ENCODE results near the gene NEB. TPM values are rescaled to one million over a fixed set of nuclear protein-coding genes. Genes with fewer than 3 reads are reported as not detected.
"Not testable (repeated sequence)": the region's sequence is repeated elsewhere in the genome, so short reads cannot be mapped to it uniquely, and the experiment has no call there.

NEB gene
- total RNA-seq, 1 donor from 2014 or later: 1.7 TPM

GRCh38 chr2:151650456-151650855 lies 83.8 kb downstream of the NEB start:
- no peak for ATAC-seq

GRCh38 chr2:151649966-151650365 lies 84.3 kb downstream of the NEB start:
- ATAC-seq: no peak

GRCh38 chr2:151649400-151649799 lies 84.9 kb downstream of the NEB start:
- no peak for ATAC-seq

DNA sequence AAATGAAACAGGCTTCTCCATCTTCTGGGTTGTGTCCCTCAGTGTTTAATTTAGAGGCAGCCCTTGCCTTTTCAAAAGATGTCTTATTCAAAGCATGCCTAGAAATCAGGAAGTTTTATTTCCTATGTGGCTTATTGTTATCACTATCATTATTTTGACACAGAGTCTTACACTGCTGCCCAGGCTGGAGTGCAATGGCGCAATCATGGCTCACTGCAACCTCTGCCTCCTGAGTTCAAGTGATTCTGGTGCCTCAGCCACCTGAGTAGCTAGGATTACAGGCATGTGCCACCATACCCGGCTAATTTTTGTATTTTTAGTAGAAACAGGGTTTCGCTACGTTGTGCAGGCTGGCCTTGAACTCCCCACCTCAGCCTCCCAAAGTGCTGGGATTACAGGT lies 87.8 kb downstream of the NEB start:
- ATAC-seq: not testable (repeated sequence)

- peak; percentile 22 for ATAC-seq
Observed at GRCh38 chr2:151644580-151644979, 89.7 kb downstream of the NEB start.

- not testable (repeated sequence) for ATAC-seq
Observed at GRCh38 chr2:151641895-151642294, 92.4 kb downstream of the NEB start.

GRCh38 chr2:151640087-151640486 lies 94.2 kb downstream of the NEB start:
- no peak for ATAC-seq

DNA sequence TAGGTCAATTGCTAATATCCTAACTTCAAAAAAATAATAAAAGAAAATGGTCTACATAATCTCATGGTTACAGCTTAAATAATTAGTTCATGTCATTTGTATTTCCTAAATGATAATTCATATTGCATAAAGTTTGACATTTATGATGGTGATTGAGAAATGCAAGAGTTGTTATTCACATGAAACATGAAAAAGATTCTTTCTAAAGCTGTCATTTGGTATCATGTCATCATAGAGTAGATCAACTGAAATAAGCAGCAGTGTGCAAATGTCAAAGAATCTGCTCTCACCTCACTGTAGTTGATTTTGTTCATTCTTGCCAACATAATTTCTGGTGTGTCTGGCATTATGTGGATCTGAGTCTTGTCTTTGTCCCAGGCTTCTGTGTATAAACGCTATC lies 95.3 kb downstream of the NEB start:
- no peak for ATAC-seq

DNA sequence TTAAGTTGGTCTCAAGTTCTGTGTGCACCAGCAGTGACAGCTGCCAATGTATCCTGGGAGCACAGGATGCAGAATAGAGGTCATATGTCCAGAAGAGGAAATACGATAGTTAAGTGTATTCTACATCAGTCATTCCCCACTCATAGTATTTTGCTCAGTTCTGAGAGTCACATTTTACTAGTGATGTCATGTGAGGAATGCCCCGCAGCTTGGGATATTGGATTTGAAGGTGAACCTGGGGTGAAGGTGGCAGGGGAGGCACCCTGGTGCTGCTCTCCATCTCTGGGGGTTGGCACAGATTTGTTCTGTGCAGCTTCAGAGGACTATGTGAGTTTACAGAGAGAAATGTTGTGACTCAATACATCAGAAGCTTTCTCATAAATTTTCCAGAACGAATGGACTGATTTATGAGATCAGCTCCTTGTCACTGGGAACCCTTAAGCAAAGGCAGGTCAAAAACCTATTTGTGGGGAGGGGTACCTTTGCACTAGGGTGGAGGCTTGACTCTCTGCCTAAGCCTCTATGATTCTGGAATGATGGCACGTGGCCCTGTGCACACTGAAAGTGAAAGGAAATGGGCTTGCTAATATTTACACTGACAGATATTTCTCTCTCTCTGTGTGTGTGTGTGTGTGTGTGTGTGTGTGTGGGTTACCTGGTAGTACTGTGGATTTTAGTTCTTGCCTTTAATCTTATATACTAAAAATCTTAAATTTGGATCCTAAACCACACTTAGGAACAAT lies 95.9 kb downstream of the NEB start:
- peak; percentile 42 for ATAC-seq

GRCh38 chr2:151637271-151637781 lies 97.0 kb downstream of the NEB start:
- ATAC-seq: peak; percentile 47

DNA sequence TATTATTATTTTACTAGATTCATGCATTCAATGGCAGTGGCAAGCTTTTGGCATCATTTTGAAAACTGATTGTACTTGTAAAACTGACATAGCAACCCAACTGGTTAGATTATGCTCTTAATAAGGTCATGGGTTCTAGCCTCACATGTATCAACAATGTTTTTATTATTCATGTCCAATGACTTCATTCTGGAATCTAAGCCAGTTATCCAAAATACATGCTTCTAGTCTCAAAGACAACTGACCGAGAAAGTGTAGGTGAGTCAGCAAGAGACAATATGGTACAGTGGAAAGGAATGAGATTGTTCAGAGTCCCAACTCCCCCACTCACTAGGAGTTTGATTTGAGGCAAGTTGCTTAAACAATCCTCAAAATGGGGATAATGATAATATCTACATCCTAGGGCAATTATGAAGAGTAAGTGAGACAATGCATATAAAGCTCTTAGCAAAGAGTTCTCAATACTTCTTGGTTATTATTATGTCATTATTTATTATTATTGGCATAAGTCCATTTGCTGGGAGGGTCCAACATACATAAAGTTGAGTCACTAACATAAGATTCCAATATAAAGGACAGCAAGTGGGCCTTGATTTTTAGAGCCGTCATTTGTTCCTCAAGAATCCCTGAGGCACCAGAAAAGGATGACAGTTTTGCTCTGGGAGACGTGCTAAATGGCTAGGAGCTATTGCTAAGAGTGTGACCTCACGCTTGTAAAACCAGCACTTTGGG lies 99.4 kb downstream of the NEB start:
- peak; percentile 46 for ATAC-seq

DNA sequence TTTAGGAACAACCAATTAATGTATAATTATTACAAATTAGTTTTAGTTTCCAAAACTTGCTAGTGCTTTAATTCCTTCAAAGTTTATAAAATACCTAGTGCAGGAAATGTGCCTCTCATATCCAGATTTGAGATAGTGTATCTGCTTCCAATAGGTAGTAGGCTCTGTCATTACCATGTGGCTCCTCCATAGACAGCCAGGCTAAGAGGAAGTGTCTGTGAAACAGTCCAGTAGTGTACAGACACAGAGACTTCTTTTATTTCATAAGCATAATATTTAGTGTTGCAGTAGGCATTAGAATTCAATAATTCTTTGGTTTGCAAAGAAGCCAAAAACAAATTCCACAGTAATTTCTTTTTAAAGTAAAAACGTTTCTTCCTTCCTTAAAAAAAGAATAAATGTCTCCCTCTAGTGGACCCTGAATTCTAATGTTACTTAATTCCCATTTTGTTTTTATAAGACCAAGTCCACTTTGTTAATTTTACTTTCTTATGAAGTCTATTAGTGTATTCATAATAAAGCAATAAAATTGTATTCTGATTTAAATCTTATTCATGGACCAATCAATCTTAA lies 101.2 kb downstream of the NEB start:
- no peak for ATAC-seq

DNA sequence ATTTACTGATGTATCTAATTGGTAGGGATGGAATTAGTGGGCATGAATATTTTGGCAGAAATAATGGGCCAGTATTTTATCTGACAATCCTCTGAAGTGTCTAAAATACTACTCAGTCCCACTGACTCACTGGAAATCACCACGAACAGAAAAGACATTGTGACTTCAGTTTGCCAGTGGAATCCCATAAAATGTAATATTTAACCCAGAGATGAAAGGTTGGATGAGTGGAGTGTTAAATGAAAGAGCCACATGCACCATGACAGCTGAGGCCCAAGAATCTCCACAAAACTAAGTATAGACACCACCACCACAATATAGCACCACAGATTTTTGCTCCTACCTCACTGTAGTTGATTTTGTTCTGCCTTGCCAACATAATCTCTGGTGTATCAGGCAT lies 103.9 kb downstream of the NEB start:
- no peak for ATAC-seq

DNA sequence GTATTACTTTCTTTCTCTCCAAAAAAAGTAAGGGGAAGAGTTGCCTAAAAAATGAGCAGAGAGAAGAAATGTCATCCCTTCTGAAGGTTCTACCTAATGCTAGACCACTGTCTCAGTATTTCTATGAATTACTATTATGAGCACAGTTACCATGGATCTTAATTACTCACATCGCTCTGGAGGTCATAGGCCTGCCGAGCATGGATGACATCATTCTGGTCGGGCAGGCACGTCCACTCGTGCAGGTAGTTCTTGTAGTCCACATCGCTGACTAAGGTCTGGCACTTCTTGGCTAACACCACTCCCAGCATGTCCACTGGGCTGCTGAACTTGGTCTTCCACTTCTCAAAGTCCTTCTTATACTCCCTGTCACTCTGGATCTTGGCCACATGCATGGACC lies 106.9 kb downstream of the NEB start:
- ATAC-seq: peak; percentile 97

DNA sequence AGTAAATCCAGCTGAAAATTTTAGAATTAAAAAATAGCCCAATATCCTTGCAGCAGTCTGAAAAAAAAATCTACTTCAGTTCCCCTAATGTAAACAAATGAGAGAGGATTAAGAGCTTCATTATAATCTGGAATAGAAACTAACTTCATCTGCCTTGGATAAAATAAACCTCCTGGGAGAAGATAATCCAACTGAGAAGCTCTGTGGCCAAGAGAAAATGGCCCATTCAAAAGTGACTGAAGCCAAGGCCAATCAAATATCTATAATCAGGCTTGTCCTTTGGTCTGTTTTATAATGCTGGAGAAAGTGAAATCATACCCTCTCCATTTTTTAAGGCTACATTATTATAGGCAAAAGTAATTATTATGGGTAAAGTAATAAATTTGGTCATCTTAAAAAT lies 110.0 kb downstream of the NEB start:
- no peak for ATAC-seq

GRCh38 chr2:151623631-151624030 lies 110.6 kb downstream of the NEB start:
- no peak for ATAC-seq

GRCh38 chr2:151620761-151621160 lies 113.5 kb downstream of the NEB start:
- no peak for ATAC-seq

- ATAC-seq: peak; percentile 35
Observed at GRCh38 chr2:151619337-151619989, 114.8 kb downstream of the NEB start.

DNA sequence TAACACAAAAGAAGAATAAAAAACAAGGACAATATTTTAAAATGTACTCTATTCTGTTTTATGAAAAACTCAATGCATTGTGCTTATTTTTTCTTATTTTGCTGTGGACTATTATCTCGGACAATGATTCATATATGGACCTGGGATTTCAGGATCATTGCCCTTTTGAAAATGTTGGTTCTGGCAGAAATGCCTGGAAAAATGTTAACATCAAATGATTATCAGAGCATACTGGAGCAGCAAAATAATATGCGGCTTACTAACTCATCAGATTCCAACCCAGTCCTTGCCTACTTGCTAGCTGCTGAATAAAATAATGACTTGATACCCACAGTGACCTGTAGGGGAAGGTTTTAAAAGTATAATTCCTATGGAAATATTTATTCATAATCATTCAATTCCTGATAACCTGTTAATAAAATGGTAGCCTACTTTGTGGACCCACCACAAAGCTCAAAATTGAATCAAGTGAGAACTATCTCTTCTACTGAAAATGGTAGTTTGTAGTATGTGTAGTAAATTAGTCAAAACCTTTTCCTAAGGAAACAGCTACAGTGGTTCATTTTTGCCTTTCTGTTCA lies 117.4 kb downstream of the NEB start:
- no peak for ATAC-seq

- ATAC-seq: no peak
Observed at GRCh38 chr2:151614606-151615306, 119.5 kb downstream of the NEB start.

GRCh38 chr2:151614159-151614558 lies 120.1 kb downstream of the NEB start:
- ATAC-seq: no peak

DNA sequence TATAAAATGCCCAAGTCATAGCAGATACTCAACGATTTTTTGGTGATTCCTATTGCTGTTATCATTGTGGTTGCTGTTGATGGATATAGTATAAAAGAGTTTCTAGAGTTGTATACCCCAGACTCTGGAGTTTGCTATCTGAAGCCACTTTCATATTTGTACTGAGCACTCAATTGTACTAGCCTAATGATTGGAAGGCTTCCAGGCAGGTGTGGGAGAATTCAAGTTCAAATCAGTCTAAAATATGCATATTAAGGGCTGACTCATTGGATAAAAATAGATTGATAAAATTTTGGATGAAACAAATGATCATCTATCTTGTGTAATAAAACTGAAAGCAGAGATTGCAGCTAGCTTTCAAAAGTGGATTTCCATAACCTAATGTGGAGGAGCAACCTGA lies 122.9 kb downstream of the NEB start:
- no peak for ATAC-seq

All from esophagus mucosa (tissue), 1 donor.